ENCODE measurements around the gene GFI1B.
"Not testable (repeated sequence)": the region's sequence is repeated elsewhere in the genome, so short reads cannot be mapped to it uniquely, and the experiment has no call there.

The GFI1B gene

GRCh38 chr9:132991351-132992300 lies 13.1 kb downstream of the GFI1B start:
- no peak for DNase-seq

- DNase-seq = peak; percentile 41
Measured at GRCh38 chr9:132993511-132993939, 15.0 kb downstream of the GFI1B start.

GRCh38 chr9:132994410-132995120 lies 16.1 kb downstream of the GFI1B start:
- peak; percentile 98 for DNase-seq

- peak; percentile 13 for DNase-seq
Measured at GRCh38 chr9:132995121-132995420, 16.6 kb downstream of the GFI1B start.

- peak; percentile 16 for DNase-seq
Measured at GRCh38 chr9:132995879-132996278, 17.4 kb downstream of the GFI1B start.

GRCh38 chr9:132996526-132996925 lies 18.0 kb downstream of the GFI1B start:
- DNase-seq = no peak

GRCh38 chr9:132997591-132997990 lies 19.1 kb downstream of the GFI1B start:
- DNase-seq = no peak

GRCh38 chr9:132998221-132998620 lies 19.7 kb downstream of the GFI1B start:
- DNase-seq = not testable (repeated sequence)

GRCh38 chr9:132998831-132999635 lies 20.5 kb downstream of the GFI1B start:
- no peak for DNase-seq

GRCh38 chr9:133002147-133003070 lies 23.9 kb downstream of the GFI1B start:
- DNase-seq = no peak

GRCh38 chr9:133003071-133003461 lies 24.6 kb downstream of the GFI1B start:
- no peak for DNase-seq

- DNase-seq = no peak
Measured at GRCh38 chr9:133003671-133004090, 25.2 kb downstream of the GFI1B start.

GRCh38 chr9:133004091-133004998 lies 25.9 kb downstream of the GFI1B start:
- no peak for DNase-seq

- no peak for DNase-seq
Measured at GRCh38 chr9:133004999-133005760, 26.7 kb downstream of the GFI1B start.

GRCh38 chr9:133005957-133006356 lies 27.5 kb downstream of the GFI1B start:
- DNase-seq = no peak

GRCh38 chr9:133006731-133007352 lies 28.3 kb downstream of the GFI1B start:
- DNase-seq = no peak

- no peak for DNase-seq
Measured at GRCh38 chr9:133008406-133008805, 29.9 kb downstream of the GFI1B start.

GRCh38 chr9:133008824-133009223 lies 30.3 kb downstream of the GFI1B start:
- no peak for DNase-seq

- no peak for DNase-seq
Measured at GRCh38 chr9:133009906-133010582, 31.6 kb downstream of the GFI1B start.
